Neutrophil (primary cell): ENCODE measurements around the gene TOLLIP.
"Not testable (repeated sequence)": the region's sequence is repeated elsewhere in the genome, so short reads cannot be mapped to it uniquely, and the experiment has no call there.

Experiments used
- H3K27ac ChIP-seq: fragments of 200-600 bp; sonication (generic); 2 replicates; pipeline ENCODE4 v1.5.1; 2016; ENCODE audit warnings: mild to moderate bottlenecking, moderate library complexity
- H3K27me3 ChIP-seq: fragments of 200-600 bp; sonication (generic); 2 replicates; pipeline ENCODE4 v1.6.0; 2016; ENCODE audit warnings: mild to moderate bottlenecking
- H3K36me3 ChIP-seq: fragments of 200-600 bp; sonication (generic); 2 replicates; pipeline ENCODE4 v1.5.1; 2017
- H3K4me1 ChIP-seq, 2 experiments: fragments of 200-600 bp in 1 of 2; sonication (generic) in 1 of 2; 1 replicate in 1 of 2; 2 replicates in 1 of 2; pipeline versions ENCODE4 v1.5.1 to v1.6.1; 2013 to 2016; ENCODE audit warnings: low read depth in 1 of 2, low read length in 1 of 2, mild to moderate bottlenecking in 1 of 2, moderate library complexity in 1 of 2; ENCODE audit not compliant: control insufficient read depth in 1 of 2, insufficient read depth in 1 of 2
- H3K4me3 ChIP-seq, 2 experiments: fragments of 200-600 bp in 1 of 2; sonication (generic) in 1 of 2; 1 replicate in 1 of 2; 2 replicates in 1 of 2; pipeline ENCODE4 v1.5.1; 2013 to 2016; ENCODE audit warnings: low read depth in 1 of 2, low read length in 1 of 2, mild to moderate bottlenecking in 1 of 2, moderate library complexity in 1 of 2
- H3K9me3 ChIP-seq: fragments of 200-600 bp; sonication (generic); 2 replicates; pipeline ENCODE4 v1.5.1; 2016
- TF ChIP-seq, protein P1 (sequence below): fragments of 200-600 bp; sonication (generic); IDR thresholded peaks from 2 replicates; pipeline ENCODE4 v1.5.1; 2016; ENCODE audit warnings: antibody characterized with exemption

TOLLIP gene

GRCh38 chr11:1254733-1255132 is 54.7 kb downstream of the TOLLIP start:
- no peak overlapping the region for H3K27ac ChIP-seq

DNA sequence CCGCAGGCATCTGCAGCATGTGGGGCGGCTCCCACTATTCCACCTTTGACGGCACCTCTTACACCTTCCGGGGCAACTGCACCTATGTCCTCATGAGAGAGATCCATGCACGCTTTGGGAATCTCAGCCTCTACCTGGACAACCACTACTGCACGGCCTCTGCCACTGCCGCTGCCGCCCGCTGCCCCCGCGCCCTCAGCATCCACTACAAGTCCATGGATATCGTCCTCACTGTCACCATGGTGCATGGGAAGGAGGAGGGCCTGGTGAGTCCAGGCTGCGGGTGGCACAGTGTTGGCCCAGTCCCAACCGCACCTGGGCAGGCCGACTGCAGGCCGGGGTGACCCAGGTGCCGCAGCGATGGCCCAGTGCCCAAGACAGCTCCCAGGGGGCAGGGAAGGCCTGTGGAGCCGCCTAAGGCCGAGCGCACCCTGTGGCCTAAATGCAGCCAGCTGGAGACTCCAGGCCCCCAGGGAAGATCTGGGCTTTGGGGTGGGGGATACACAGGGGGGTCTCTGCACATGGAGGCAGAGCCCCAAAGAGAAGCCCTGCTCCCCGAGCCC is 55.3 kb downstream of the TOLLIP start:
- H3K36me3 ChIP-seq, result no peaks in the 10 kb centered on the region
- H3K27ac ChIP-seq, result no peak overlapping the region
- H3K9me3 ChIP-seq, result no peaks in the 10 kb centered on the region
- TF ChIP-seq, protein P1, sequence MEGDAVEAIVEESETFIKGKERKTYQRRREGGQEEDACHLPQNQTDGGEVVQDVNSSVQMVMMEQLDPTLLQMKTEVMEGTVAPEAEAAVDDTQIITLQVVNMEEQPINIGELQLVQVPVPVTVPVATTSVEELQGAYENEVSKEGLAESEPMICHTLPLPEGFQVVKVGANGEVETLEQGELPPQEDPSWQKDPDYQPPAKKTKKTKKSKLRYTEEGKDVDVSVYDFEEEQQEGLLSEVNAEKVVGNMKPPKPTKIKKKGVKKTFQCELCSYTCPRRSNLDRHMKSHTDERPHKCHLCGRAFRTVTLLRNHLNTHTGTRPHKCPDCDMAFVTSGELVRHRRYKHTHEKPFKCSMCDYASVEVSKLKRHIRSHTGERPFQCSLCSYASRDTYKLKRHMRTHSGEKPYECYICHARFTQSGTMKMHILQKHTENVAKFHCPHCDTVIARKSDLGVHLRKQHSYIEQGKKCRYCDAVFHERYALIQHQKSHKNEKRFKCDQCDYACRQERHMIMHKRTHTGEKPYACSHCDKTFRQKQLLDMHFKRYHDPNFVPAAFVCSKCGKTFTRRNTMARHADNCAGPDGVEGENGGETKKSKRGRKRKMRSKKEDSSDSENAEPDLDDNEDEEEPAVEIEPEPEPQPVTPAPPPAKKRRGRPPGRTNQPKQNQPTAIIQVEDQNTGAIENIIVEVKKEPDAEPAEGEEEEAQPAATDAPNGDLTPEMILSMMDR, result no peak
- H3K27me3 ChIP-seq, result no peaks in the 10 kb centered on the region
- no peaks in the 10 kb centered on the region for H3K4me1 ChIP-seq
- H3K4me3 ChIP-seq, result no peak overlapping the region

More at GRCh38 chr11:1254733-1255132, 54.7 kb downstream of the TOLLIP start:
- Histone ChIP-seq H3K4me1 (no peaks in the 10 kb centered on the region), H3K4me3 (no peak overlapping the region), H3K9me3 (no peaks in the 10 kb centered on the region), H3K36me3 (no peaks in the 10 kb centered on the region), H3K27me3 (no peaks in the 10 kb centered on the region)
- TF ChIP-seq, protein P1, result no peak

DNA sequence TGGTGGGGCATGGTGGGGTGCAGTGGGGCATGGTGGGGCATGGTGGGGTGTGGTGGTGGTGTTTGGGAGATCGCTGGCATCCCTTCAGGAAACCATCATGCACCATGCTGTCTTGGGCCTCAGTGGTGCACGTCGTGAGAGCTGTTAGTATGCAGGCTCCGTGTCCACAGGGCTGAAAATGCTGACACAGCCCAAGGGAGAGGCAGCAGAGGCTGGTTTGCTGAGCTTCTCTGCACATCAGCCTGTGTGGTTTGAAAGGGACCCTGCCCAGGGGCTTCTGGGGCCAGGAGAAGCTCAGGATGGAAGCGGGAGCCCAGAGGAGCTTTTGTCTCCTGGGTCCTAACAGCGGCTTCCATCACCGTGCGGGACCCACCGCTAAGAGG is 56.3 kb downstream of the TOLLIP start:
- no peaks in the 10 kb centered on the region for H3K36me3 ChIP-seq
- H3K4me3 ChIP-seq, result no peak overlapping the region
- TF ChIP-seq, protein P1, result no peak
- H3K4me1 ChIP-seq, result no peaks in the 10 kb centered on the region
- no peaks in the 10 kb centered on the region for H3K9me3 ChIP-seq
- H3K27ac ChIP-seq, result no peak overlapping the region
- H3K27me3 ChIP-seq, result no peaks in the 10 kb centered on the region

DNA sequence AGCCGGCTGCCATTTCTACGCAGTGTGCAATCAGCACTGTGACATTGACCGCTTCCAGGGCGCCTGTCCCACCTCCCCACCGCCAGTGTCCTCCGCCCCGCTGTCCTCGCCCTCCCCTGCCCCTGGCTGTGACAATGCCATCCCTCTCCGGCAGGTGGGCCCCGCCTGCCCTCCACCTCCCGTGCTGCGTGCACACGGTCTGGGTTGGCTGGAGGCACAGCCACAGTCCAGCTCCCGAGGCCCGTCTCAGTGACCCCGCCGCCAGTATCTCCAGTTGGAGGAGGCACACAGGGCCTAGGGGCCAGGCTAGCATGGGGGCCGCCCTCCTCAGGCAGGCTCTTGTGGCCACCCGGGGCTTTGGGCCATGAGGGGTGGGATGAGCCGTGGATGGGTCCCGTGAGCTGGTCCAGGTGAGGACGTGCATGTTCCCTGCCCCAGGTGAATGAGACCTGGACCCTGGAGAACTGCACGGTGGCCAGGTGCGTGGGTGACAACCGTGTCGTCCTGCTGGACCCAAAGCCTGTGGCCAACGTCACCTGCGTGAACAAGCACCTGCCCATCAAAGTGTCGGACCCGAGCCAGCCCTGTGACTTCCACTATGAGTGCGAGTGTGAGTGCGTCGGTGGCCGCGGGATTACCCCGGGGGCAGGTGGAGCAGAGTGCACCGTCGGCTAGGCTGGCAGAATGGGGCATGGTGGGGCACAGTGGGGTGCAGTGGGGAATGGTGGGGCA is 56.9 kb downstream of the TOLLIP start:
- H3K36me3 ChIP-seq, result no peaks in the 10 kb centered on the region
- TF ChIP-seq, protein P1, result no peak
- H3K4me1 ChIP-seq, result no peaks in the 10 kb centered on the region
- H3K27ac ChIP-seq, result no peak overlapping the region
- H3K4me3 ChIP-seq, result no peak overlapping the region
- H3K27me3 ChIP-seq, result no peaks in the 10 kb centered on the region
- no peaks in the 10 kb centered on the region for H3K9me3 ChIP-seq

DNA sequence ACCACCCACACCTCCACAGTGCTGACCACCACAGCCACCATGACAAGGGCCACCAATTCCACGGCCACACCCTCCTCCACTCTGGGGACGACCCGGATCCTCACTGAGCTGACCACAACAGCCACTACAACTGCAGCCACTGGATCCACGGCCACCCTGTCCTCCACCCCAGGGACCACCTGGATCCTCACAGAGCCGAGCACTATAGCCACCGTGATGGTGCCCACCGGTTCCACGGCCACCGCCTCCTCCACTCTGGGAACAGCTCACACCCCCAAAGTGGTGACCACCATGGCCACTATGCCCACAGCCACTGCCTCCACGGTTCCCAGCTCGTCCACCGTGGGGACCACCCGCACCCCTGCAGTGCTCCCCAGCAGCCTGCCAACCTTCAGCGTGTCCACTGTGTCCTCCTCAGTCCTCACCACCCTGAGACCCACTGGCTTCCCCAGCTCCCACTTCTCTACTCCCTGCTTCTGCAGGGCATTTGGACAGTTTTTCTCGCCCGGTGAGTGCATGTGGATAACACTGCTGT is 58.1 kb downstream of the TOLLIP start:
- Histone ChIP-seq H3K27me3 (no peaks in the 10 kb centered on the region), H3K27ac (no peak overlapping the region), H3K4me3 (no peak overlapping the region), H3K9me3 (no peaks in the 10 kb centered on the region), H3K36me3 (no peaks in the 10 kb centered on the region), H3K4me1 (no peaks in the 10 kb centered on the region)
- TF ChIP-seq, protein P1, result no peak

DNA sequence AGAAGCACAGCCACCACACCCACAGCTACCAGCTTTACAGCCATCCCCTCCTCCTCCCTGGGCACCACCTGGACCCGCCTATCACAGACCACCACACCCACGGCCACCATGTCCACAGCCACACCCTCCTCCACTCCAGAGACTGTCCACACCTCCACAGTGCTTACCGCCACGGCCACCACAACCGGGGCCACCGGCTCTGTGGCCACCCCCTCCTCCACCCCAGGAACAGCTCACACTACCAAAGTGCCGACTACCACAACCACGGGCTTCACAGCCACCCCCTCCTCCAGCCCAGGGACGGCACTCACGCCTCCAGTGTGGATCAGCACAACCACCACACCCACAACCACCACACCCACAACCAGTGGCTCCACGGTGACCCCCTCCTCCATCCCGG is 59.0 kb downstream of the TOLLIP start:
- not testable (repeated sequence) for H3K9me3 ChIP-seq, H3K36me3 ChIP-seq, H3K27me3 ChIP-seq, H3K27ac ChIP-seq, H3K4me1 ChIP-seq, H3K4me3 ChIP-seq

DNA sequence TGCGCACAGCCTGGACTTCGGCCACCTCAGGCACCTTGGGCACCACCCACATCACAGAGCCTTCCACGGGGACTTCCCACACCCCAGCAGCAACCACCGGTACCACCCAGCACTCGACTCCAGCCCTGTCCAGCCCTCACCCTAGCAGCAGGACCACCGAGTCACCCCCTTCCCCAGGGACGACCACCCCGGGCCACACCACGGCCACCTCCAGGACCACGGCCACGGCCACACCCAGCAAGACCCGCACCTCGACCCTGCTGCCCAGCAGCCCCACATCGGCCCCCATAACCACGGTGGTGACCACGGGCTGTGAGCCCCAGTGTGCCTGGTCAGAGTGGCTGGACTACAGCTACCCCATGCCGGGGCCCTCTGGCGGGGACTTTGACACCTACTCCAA is 60.5 kb downstream of the TOLLIP start:
- not testable (repeated sequence) for H3K27me3 ChIP-seq, H3K9me3 ChIP-seq, H3K27ac ChIP-seq, H3K36me3 ChIP-seq, H3K4me1 ChIP-seq, H3K4me3 ChIP-seq

DNA sequence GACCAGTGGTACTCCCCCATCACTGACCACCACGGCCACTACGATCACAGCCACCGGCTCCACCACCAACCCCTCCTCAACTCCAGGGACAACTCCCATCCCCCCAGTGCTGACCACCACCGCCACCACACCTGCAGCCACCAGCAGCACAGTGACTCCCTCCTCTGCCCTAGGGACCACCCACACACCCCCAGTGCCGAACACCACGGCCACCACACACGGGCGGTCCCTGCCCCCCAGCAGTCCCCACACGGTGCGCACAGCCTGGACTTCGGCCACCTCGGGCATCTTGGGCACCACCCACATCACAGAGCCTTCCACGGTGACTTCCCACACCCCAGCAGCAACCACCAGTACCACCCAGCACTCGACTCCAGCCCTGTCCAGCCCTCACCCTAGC is 62.4 kb downstream of the TOLLIP start:
- not testable (repeated sequence) for H3K4me3 ChIP-seq, H3K36me3 ChIP-seq, H3K9me3 ChIP-seq, H3K27me3 ChIP-seq, H3K4me1 ChIP-seq, H3K27ac ChIP-seq

GRCh38 chr11:1246301-1246700 is 63.1 kb downstream of the TOLLIP start:
- H3K4me3 ChIP-seq, H3K4me1 ChIP-seq, H3K36me3 ChIP-seq, H3K27me3 ChIP-seq, H3K27ac ChIP-seq, H3K9me3 ChIP-seq: not testable (repeated sequence)
